HL-60 (cell line): ENCODE measurements around the gene IHH.

Source experiments
- GABPA ChIP-seq: IDR thresholded peaks from 2 replicates; pipeline ENCODE4 v1.6.1; 2012; ENCODE audit warnings: low read depth
- POLR2AphosphoS5 ChIP-seq: IDR thresholded peaks from 2 replicates; pipeline ENCODE4 v1.6.1; 2012; ENCODE audit warnings: low read depth
- SPI1 ChIP-seq: IDR thresholded peaks from 2 replicates; pipeline ENCODE4 v1.6.1; 2012; ENCODE audit warnings: low read depth, mild to moderate bottlenecking, borderline replicate concordance
- TF ChIP-seq, protein P1 (sequence below): IDR thresholded peaks from one replicate; pipeline ENCODE4 v1.5.1; 2011; ENCODE audit warnings: low read length, control low read depth, inconsistent platforms; ENCODE audit not compliant: insufficient read depth
- TF ChIP-seq, protein P2 (sequence below): IDR thresholded peaks from 2 replicates; pipeline ENCODE4 v1.6.1; 2012; ENCODE audit warnings: low read depth; ENCODE audit not compliant: insufficient replicate concordance

DNA sequence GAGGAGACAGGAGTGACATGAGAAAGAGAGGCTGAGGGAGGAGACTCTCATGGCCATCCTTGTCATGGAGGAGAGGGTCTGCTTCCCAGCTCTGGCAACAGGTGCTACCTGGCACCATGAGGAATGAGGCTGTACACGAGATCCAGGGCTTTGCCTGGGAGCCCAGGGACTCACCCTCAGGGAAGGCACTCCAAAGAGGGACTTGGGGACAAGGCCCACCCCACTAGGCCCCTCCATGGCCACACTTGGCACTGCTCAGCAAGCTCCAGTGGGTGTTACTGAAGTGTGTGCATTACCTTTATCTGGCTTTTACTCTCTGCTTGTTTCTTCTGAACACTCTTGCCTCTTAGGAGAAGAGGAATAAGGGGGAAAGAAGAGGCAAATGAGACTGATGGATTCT is 22.1 kb downstream of the IHH start:
- TF ChIP-seq, protein P1, sequence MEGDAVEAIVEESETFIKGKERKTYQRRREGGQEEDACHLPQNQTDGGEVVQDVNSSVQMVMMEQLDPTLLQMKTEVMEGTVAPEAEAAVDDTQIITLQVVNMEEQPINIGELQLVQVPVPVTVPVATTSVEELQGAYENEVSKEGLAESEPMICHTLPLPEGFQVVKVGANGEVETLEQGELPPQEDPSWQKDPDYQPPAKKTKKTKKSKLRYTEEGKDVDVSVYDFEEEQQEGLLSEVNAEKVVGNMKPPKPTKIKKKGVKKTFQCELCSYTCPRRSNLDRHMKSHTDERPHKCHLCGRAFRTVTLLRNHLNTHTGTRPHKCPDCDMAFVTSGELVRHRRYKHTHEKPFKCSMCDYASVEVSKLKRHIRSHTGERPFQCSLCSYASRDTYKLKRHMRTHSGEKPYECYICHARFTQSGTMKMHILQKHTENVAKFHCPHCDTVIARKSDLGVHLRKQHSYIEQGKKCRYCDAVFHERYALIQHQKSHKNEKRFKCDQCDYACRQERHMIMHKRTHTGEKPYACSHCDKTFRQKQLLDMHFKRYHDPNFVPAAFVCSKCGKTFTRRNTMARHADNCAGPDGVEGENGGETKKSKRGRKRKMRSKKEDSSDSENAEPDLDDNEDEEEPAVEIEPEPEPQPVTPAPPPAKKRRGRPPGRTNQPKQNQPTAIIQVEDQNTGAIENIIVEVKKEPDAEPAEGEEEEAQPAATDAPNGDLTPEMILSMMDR = no peak
- TF ChIP-seq, protein P2, sequence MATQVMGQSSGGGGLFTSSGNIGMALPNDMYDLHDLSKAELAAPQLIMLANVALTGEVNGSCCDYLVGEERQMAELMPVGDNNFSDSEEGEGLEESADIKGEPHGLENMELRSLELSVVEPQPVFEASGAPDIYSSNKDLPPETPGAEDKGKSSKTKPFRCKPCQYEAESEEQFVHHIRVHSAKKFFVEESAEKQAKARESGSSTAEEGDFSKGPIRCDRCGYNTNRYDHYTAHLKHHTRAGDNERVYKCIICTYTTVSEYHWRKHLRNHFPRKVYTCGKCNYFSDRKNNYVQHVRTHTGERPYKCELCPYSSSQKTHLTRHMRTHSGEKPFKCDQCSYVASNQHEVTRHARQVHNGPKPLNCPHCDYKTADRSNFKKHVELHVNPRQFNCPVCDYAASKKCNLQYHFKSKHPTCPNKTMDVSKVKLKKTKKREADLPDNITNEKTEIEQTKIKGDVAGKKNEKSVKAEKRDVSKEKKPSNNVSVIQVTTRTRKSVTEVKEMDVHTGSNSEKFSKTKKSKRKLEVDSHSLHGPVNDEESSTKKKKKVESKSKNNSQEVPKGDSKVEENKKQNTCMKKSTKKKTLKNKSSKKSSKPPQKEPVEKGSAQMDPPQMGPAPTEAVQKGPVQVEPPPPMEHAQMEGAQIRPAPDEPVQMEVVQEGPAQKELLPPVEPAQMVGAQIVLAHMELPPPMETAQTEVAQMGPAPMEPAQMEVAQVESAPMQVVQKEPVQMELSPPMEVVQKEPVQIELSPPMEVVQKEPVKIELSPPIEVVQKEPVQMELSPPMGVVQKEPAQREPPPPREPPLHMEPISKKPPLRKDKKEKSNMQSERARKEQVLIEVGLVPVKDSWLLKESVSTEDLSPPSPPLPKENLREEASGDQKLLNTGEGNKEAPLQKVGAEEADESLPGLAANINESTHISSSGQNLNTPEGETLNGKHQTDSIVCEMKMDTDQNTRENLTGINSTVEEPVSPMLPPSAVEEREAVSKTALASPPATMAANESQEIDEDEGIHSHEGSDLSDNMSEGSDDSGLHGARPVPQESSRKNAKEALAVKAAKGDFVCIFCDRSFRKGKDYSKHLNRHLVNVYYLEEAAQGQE = no peak
- TF ChIP-seq GABPA (no peak), POLR2AphosphoS5 (no peak), SPI1 (no peak)
